ENCODE results near the gene KPNA5.

DNA sequence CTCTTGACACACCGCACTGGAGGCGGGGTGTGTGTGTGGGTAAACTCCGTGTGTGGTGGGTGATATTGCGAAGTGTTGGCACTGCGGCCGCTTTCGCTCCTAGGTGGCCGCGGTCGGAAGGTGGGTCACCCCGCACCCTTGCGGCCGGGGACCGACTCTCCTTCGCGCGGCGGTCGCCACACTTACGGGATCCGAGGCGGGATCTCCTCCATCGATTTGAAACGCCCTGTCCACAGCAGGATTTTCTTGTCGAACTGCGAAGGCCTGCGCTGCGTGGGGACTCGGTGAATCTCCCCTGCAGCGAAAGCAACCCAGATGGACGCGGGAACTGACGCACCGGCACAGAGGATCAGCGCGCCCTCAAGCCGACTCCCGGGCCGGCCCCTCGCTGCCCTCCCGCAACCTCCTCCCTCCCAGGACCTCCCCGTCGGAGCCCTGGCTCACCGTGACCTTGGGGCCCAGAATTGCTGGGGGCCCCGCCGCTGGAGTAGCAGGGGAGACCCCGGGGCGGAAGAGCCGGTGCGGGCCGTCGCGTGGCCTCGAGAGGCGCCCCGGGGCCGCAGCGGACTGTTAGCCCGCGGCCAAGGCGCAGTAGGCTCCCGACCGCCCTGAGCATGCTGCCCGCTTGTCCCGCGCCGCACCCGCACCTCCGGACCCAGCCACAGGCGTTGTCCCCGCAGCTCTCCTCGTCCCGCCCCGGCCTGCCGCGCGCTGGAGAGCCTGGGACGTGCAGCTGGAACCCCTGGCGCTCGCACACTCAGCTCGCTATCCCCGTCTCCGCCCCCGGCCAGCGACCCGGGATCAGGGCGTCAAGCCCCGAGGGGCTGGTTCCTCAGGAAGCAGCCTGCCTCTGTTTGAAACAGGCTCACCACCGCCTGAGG, 84.2 kb downstream of the KPNA5 start, which contains the start of gene FAM162B:
- TF ChIP-seq, protein P1, sequence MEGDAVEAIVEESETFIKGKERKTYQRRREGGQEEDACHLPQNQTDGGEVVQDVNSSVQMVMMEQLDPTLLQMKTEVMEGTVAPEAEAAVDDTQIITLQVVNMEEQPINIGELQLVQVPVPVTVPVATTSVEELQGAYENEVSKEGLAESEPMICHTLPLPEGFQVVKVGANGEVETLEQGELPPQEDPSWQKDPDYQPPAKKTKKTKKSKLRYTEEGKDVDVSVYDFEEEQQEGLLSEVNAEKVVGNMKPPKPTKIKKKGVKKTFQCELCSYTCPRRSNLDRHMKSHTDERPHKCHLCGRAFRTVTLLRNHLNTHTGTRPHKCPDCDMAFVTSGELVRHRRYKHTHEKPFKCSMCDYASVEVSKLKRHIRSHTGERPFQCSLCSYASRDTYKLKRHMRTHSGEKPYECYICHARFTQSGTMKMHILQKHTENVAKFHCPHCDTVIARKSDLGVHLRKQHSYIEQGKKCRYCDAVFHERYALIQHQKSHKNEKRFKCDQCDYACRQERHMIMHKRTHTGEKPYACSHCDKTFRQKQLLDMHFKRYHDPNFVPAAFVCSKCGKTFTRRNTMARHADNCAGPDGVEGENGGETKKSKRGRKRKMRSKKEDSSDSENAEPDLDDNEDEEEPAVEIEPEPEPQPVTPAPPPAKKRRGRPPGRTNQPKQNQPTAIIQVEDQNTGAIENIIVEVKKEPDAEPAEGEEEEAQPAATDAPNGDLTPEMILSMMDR (IDR thresholded peaks at IDR 0.05), result no peak
- TF ChIP-seq ZFX (IDR thresholded peaks at IDR 0.05; ENCODE audit: borderline replicate concordance), result no peak

All from 22Rv1 (cell line).